ENCODE results near the gene SORL1.

SORL1 gene

DNA sequence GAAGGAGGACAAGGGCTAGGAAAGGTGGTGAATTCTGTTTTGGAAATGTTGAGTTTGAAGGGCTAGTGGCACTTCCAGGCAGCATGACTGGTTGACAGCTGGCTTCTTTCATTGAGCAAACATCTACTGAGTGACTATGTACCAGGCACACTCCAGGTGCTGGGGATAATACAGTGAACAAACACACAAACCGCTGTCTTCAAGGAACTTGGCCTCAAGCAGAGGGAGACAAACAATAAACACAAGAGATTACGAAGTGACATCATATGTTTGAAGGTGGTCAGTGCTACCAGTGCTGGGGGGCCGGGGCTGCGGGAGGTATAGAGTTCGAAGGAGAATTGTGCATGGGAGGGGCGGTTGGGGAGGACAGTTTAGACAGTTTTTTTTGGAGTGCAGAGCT lies 197.7 kb downstream of the SORL1 start:
- H3K4me3 ChIP-seq (ENCODE audit: low read depth, low read length), result no peak overlapping the region
- H3K9ac ChIP-seq, result no peak overlapping the region
- no peaks in the 10 kb centered on the region for H3K4me1 ChIP-seq
- no peak overlapping the region for H3K4me2 ChIP-seq (ENCODE audit: low read length)
- no peak overlapping the region for H2AFZ ChIP-seq
- H3K9me3 ChIP-seq (ENCODE audit: control insufficient read depth, low read length), result no peaks in the 10 kb centered on the region
- H3K79me2 ChIP-seq, result no peaks in the 10 kb centered on the region
- TF ChIP-seq, protein P1, sequence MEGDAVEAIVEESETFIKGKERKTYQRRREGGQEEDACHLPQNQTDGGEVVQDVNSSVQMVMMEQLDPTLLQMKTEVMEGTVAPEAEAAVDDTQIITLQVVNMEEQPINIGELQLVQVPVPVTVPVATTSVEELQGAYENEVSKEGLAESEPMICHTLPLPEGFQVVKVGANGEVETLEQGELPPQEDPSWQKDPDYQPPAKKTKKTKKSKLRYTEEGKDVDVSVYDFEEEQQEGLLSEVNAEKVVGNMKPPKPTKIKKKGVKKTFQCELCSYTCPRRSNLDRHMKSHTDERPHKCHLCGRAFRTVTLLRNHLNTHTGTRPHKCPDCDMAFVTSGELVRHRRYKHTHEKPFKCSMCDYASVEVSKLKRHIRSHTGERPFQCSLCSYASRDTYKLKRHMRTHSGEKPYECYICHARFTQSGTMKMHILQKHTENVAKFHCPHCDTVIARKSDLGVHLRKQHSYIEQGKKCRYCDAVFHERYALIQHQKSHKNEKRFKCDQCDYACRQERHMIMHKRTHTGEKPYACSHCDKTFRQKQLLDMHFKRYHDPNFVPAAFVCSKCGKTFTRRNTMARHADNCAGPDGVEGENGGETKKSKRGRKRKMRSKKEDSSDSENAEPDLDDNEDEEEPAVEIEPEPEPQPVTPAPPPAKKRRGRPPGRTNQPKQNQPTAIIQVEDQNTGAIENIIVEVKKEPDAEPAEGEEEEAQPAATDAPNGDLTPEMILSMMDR (IDR thresholded peaks at IDR 0.05), result no peak
- H3K27ac ChIP-seq, result no peak overlapping the region
- H3K36me3 ChIP-seq (ENCODE audit: control insufficient read depth, insufficient read depth, low read length), result no peaks in the 10 kb centered on the region
- no peaks in the 10 kb centered on the region for H3K27me3 ChIP-seq (ENCODE audit: control insufficient read depth, insufficient read depth, low read length)

DNA sequence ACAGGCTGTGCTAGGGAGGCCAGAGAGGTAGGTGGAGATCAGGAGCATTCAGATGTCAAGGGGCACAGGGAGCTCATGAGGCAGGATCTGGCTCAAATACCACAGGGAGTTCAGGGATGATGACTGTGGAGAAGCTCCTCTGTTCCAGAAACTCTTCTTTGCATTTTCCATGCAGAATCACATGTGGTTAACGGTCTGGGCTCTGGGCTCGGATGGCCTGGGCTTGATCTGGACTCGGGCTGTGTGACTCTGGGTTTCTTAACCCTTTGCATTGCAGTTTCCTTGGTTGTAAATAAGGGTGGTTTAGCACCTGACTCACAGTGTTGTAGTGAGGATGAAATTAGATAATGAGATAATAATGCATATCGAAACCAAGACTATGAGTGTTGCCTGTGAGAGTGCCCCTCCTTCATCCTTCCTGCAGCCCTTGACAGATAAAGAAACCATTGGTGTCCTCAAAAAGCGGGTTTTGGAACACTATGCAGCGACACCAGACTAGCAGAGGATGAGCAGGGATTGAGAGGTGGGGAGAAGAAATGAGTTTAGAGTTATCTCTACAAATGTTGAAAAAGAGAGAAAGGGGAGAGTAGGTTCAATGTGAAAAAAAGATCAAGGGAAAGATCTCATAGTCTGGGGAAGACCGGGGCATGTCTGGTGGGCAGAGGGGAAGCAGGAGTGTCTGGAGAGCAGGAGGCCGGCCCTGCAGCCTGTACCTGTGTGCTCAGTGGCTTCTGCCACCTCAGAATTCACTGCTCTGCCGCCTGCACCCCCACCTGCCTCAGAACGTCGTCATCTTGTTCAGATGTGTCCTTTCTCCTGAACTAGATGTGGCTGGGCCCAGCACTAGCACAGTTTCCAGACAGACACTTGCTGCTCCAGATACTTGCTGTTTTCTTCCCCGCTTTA lies 198.5 kb downstream of the SORL1 start:
- H2AFZ ChIP-seq, result no peak overlapping the region
- no peaks in the 10 kb centered on the region for H3K9me3 ChIP-seq (ENCODE audit: control insufficient read depth, low read length)
- no peaks in the 10 kb centered on the region for H3K36me3 ChIP-seq (ENCODE audit: control insufficient read depth, insufficient read depth, low read length)
- H3K27me3 ChIP-seq (ENCODE audit: control insufficient read depth, insufficient read depth, low read length), result no peaks in the 10 kb centered on the region
- H3K4me1 ChIP-seq, result no peaks in the 10 kb centered on the region
- TF ChIP-seq, protein P1 (IDR thresholded peaks at IDR 0.05), result no peak
- no peak overlapping the region for H3K9ac ChIP-seq
- H3K79me2 ChIP-seq, result no peaks in the 10 kb centered on the region
- no peak overlapping the region for H3K4me3 ChIP-seq (ENCODE audit: low read depth, low read length)
- H3K27ac ChIP-seq, result no peak overlapping the region
- no peak overlapping the region for H3K4me2 ChIP-seq (ENCODE audit: low read length)

DNA sequence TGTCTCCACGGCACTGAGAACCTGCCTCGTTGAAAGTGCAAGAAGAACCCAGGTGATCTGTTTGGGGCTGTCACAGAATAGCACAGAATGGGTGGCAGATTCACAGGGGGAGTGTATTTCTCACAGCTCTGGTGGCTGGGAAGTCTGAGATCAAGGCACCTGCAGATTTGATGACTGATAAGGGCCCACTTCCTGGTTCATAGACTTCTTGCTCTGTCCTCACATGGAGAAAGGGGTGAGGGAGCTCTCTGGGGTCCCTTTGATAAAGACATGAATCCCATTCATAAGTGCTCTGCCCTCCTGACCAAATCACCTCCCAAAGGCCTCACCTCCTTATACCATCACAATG lies 199.1 kb downstream of the SORL1 start:
- no peak overlapping the region for H3K9ac ChIP-seq
- no peak overlapping the region for H3K4me2 ChIP-seq (ENCODE audit: low read length)
- H3K27ac ChIP-seq, result no peak overlapping the region
- H3K27me3 ChIP-seq (ENCODE audit: control insufficient read depth, insufficient read depth, low read length), result no peaks in the 10 kb centered on the region
- H3K4me1 ChIP-seq, result peaks cover 1% of the 10 kb centered on the region
- no peaks in the 10 kb centered on the region for H3K9me3 ChIP-seq (ENCODE audit: control insufficient read depth, low read length)
- TF ChIP-seq, protein P1 (IDR thresholded peaks at IDR 0.05), result no peak
- H3K36me3 ChIP-seq (ENCODE audit: control insufficient read depth, insufficient read depth, low read length), result no peaks in the 10 kb centered on the region
- H3K4me3 ChIP-seq (ENCODE audit: low read depth, low read length), result no peak overlapping the region
- no peak overlapping the region for H2AFZ ChIP-seq
- H3K79me2 ChIP-seq, result no peaks in the 10 kb centered on the region

DNA sequence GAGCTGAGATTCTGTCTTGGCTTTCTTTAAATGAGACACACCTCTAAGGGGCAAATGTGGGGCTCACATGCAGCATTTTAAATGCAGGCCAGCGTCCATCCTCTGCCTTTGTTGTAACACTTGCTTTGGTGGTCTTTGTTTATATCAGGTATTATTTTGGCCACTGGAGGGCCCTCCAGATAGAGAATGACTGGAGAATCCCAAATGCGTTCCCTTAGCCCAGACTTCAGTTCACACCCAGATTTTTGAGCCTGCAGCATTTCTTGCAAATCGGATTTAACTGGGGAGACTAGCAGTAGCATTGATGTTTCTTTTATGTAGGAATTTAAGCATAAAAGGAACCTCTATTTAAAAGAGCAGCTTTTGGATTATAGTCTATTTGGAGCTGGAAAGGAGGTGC lies 200.9 kb downstream of the SORL1 start:
- Histone ChIP-seq H3K4me3 (ENCODE audit: low read depth, low read length) (no peak overlapping the region), H2AFZ (no peak overlapping the region), H3K9ac (no peak overlapping the region), H3K4me1 (peaks cover 4% of the 10 kb centered on the region), H3K79me2 (no peaks in the 10 kb centered on the region), H3K4me2 (ENCODE audit: low read length) (no peak overlapping the region), H3K27me3 (ENCODE audit: control insufficient read depth, insufficient read depth, low read length) (no peaks in the 10 kb centered on the region), H3K27ac (no peak overlapping the region), H3K36me3 (ENCODE audit: control insufficient read depth, insufficient read depth, low read length) (no peaks in the 10 kb centered on the region), H3K9me3 (ENCODE audit: control insufficient read depth, low read length) (no peaks in the 10 kb centered on the region)
- TF ChIP-seq, protein P1 (IDR thresholded peaks at IDR 0.05), result no peak
